GM21528 (cell line): ENCODE results near the gene FLT1.

Source experiments
- ATAC-seq: cut with Tn5 transposase; IDR thresholded peaks from one replicate; pipeline ENCODE4 v1.9.1; 2021; ENCODE audit warnings: mild to moderate bottlenecking, moderate library complexity; ENCODE audit not compliant: unreplicated experiment, low FRiP score

Gene FLT1

GRCh38 chr13:28488376-28489005 is 6.4 kb downstream of the FLT1 start:
- ATAC-seq, result no peak

DNA sequence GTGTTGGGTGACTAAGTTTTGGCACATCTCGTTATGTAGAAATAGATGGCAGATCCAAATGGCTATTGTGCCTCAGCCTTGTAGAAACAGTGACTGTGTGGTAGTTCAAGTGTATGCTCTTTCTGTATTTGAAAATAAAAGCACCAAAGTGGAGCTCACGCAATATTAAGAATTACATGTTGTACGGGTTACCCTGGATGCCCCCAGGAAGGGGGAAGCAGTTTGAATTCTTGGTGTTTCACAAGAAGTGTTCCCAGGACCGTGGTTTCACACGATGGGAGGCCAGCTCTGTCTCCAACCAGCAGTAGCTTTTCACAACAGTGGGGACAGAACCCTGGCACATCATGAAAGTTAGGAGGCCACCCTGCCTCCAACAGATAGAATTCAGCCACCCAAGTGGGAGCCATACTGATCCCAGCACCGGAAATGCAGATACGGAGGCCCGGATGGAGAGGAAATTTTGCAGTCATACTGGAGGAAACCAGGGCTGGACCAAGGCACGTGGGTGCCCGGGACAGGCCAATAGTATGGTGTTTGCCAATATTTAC is 8.9 kb downstream of the FLT1 start:
- no peak for ATAC-seq

- ATAC-seq, result no peak
Observed at GRCh38 chr13:28485551-28485950, 9.4 kb downstream of the FLT1 start.

- no peak for ATAC-seq
Observed at GRCh38 chr13:28485097-28485496, 9.8 kb downstream of the FLT1 start.

- no peak for ATAC-seq
Observed at GRCh38 chr13:28483313-28483931, 11.5 kb downstream of the FLT1 start.

DNA sequence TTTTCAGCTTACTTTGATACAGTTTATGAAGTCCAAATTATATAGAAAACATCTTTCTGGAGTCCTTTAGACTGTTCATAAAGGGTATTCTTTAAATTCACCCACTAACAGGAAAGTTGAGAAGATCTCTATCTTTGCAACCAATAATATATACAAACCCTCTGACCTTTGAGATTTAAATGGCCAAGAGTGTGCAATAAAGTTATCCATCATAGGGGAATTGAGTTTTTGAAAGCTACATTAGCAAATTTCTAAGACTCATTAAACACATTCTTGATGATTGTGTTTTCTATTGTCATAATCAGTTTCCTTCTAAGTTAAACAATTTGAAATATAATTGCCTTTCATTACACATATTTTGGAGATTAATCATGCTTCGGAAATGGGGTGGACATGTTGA is 15.9 kb downstream of the FLT1 start:
- ATAC-seq, result no peak

GRCh38 chr13:28478127-28478526 is 16.8 kb downstream of the FLT1 start:
- ATAC-seq, result no peak

GRCh38 chr13:28477709-28477973 is 17.3 kb downstream of the FLT1 start:
- no peak for ATAC-seq

DNA sequence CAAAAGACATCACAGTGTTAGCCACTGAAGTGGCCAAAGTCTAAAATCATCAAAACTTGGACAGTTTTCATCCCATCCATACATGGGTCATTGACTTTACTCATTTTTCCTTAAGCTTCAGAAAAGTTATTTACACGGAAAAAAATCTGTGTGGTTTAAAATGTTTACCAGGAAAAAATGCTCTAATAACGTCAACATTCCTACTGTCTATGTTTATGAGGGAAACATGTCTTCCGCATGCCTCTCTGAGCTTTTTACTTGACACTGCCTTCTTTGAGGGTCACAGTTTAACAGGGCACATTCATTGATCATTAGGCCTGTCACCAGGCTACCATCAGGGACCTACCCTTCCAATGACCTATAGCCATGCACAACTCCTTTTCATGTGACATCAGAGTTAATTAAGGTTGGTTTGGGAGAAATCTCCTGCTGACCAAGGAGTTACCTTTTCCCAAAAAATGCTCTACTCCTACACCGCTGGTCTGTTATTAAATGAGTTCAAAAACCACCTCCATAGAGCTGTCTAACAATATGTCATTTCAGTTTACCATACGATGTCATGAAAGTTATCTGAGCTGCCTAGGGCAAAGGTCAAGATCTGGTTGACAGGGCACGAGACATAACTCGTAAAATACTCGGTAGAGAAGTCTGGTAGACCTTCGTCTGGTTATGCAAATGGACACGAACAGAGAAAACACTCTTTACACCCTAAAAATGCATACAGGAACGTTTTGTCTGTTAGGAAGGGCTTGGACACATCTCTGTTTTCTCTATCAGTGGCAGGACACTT is 17.8 kb downstream of the FLT1 start:
- no peak for ATAC-seq

- ATAC-seq, result no peak
Observed at GRCh38 chr13:28475916-28476725, 18.8 kb downstream of the FLT1 start.

DNA sequence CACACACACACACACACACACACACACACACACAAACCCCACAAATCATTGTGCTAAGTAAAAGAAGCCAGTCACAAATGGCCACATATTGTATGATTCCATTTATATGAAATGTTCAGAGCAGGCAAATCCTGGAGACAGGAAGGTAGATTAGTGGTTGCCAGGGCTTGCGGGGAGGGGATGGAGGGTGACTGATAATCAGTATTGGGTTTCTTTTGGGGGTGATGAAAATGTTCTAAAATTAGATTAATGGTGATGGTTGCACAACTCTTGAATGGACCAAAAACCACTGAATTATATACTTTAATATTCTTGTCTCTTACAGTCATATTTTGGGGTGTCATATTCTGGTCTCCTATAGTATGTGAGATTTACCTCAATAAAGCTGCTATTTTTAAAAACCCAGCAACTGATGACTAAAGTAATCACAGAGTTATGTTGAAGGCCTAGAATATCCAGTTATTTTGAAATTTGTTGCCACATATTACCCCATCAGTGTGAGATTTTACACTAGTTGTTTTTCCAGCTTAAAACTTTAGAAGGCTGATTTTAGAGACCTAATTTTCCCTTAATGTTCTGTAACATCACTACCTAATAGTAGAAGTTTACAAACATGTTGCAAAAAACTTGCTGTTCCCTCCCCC is 20.3 kb downstream of the FLT1 start:
- no peak for ATAC-seq

DNA sequence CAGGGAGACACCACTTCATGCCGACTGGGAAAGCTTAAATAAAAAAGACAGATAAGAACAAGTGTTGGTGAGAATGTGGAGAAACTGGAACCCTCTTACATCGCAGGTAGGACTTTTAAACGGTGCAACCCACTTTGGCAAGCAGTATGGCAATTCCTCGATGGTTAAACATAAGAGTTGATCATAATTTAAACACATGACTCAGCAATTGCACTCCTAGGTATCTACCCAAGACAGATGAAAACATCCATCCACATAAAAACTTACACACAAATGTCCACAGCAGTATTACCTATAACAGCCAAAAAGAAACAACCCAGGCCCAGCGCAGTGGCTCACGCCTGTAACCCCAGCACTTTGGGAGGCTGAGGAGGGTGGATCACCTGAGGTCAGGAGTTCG is 21.9 kb downstream of the FLT1 start:
- no peak for ATAC-seq

GRCh38 chr13:28471421-28471820 is 23.5 kb downstream of the FLT1 start:
- ATAC-seq, result no peak

DNA sequence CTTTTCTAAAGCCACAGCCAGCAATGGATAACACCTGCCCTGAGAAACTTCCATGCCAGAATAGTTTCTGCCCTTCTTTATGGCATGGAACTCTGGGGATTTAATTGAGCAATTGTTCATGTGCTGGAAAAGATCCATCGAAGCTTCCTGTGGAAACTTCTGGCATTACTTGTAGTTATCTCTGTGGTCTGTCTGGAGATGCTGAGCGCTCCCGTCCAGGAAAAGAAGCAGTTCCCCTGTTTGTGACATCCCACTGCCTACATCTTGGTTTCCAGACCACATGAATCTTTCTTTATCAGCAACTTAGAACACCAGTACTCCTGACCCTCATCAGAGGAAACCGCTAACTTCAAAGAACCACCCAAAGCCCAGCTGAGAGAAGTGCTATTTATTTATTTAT is 24.6 kb downstream of the FLT1 start:
- ATAC-seq, result no peak

GRCh38 chr13:28469316-28469715 is 25.6 kb downstream of the FLT1 start:
- no peak for ATAC-seq

GRCh38 chr13:28468023-28468915 is 26.7 kb downstream of the FLT1 start:
- ATAC-seq, result no peak

DNA sequence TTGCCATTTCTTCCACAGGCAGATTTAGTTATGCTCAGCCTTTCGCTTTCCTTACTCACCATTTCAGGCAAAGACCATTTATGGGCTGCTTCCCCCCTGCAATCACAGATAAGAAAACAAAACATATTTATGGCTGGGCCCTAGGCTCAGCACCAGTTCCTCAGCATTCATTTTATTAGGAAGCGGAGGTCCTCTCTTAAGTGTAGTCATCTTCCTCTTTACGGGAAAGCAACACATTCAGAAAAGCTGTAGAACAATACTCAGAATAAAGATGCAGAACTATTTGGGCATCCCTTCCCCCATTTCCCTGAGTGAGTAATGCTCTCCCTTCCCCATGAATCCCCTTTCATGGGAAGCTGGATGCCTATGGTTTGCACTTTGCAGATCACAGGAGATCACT is 27.9 kb downstream of the FLT1 start:
- ATAC-seq, result no peak

DNA sequence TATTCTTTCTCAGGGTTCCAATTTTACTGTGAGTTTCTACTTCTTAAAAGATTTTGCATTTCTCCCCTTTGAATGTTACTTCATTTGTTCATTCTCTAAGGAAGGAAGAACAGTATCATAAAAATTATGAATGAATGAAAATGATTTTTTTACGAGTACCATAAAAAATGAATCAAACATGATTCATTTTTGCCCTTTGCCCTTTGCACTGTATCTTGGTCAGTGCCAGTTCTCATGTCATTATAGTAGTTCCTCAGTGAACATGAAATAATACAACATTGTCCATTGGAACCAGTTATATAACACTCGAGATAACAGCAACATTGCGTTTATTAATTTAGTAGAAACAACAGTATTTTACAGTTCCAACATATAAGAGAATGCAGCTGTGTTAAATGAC is 28.8 kb downstream of the FLT1 start:
- ATAC-seq, result no peak

- ATAC-seq, result no peak
Observed at GRCh38 chr13:28464861-28465460, 30.0 kb downstream of the FLT1 start.
